ENCODE results near the gene H3-3A.

H3-3A gene

DNA sequence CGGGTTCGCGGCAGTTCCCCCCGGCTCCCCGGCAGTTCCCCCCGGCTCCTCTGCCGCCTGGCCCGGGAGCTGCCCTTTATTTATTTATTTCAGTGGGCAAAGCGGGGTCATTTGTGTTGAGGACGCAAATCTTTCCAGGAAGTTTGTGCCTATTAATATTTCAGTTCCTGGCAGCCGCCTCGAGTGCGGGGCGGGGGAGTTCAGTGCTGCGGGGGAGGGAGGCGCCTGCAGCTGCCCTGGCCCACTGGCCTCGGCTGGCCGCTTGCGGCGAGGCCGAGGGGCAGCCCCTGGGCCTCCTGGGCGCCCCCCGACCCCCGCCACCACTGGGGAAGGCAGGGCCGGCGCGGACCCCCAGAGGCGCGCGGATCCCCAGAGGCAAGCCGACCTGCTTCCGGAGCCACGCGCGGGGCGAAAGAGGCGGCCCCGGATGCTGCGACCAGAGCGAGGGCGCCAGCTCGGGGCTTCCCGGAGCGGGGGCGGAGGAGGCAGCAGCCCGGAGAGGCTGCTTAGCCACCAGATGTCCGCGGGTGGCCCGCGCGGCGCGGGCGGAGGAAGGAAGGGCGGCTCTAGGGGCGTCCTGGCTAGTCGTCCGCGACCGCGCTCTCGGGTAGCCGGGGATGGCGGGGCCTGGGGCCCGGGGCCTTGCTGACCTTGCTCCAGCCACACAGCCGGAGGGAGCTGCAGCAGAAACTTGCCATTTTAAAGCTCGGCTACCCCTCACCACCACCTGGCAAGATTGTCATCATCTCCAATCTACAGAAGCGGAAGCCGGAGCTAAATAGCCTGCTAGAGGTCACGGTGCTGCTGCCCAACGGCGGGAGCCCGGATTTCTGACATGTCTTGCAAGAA lies 48.0 kb downstream of the H3-3A start:
- peak overlapping the region; percentile 80 for H3K4me3 ChIP-seq (ENCODE audit: low read depth, low read length)
- DNase-seq (ENCODE audit: low read depth), result peak; percentile 93
- TF ChIP-seq, protein P1, sequence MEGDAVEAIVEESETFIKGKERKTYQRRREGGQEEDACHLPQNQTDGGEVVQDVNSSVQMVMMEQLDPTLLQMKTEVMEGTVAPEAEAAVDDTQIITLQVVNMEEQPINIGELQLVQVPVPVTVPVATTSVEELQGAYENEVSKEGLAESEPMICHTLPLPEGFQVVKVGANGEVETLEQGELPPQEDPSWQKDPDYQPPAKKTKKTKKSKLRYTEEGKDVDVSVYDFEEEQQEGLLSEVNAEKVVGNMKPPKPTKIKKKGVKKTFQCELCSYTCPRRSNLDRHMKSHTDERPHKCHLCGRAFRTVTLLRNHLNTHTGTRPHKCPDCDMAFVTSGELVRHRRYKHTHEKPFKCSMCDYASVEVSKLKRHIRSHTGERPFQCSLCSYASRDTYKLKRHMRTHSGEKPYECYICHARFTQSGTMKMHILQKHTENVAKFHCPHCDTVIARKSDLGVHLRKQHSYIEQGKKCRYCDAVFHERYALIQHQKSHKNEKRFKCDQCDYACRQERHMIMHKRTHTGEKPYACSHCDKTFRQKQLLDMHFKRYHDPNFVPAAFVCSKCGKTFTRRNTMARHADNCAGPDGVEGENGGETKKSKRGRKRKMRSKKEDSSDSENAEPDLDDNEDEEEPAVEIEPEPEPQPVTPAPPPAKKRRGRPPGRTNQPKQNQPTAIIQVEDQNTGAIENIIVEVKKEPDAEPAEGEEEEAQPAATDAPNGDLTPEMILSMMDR (IDR thresholded peaks at IDR 0.05; ENCODE audit: insufficient read depth, low read depth, low read length, missing control alignments), result no peak

- DNase-seq (ENCODE audit: low read depth), result no peak
- TF ChIP-seq, protein P1 (IDR thresholded peaks at IDR 0.05; ENCODE audit: insufficient read depth, low read depth, low read length, missing control alignments), result no peak
Measured at GRCh38 chr1:226111098-226111882, 48.8 kb downstream of the H3-3A start.

GRCh38 chr1:226111883-226112261 lies 49.4 kb downstream of the H3-3A start:
- TF ChIP-seq, protein P1 (IDR thresholded peaks at IDR 0.05; ENCODE audit: insufficient read depth, low read depth, low read length, missing control alignments), result no peak
- no peak overlapping the region for H3K4me3 ChIP-seq (ENCODE audit: low read depth, low read length)
- DNase-seq (ENCODE audit: low read depth), result no peak

More at GRCh38 chr1:226111098-226111882, 48.8 kb downstream of the H3-3A start:
- H3K4me3 ChIP-seq (ENCODE audit: low read depth, low read length), result peak overlapping the region; percentile 80

DNA sequence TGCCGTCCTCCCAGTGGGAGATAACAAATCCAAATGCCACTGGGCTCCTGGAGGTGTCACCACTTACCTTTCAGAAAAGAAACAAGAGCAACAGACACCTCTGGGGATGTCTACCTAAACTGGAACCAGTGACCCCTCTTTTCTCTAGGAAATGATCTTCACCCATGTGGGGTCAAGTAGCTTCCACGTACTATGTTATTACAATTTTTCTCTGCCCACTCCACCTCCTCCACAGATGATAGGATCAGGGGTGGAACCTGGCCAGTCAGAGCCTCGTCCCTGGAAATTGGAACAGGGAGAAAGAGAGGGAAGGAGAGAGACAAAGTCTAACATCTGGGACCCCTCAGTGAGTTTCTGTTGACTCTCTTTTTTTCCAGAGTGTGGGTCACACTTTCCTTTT lies 50.1 kb downstream of the H3-3A start:
- no peak for DNase-seq (ENCODE audit: low read depth)
- H3K4me3 ChIP-seq (ENCODE audit: low read depth, low read length), result no peak overlapping the region
- TF ChIP-seq, protein P1 (IDR thresholded peaks at IDR 0.05; ENCODE audit: insufficient read depth, low read depth, low read length, missing control alignments), result no peak

- no peak overlapping the region for H3K4me3 ChIP-seq (ENCODE audit: low read depth, low read length)
- TF ChIP-seq, protein P1 (IDR thresholded peaks at IDR 0.05; ENCODE audit: insufficient read depth, low read depth, low read length, missing control alignments), result no peak
- no peak for DNase-seq (ENCODE audit: low read depth)
Measured at GRCh38 chr1:226116673-226117072, 54.2 kb downstream of the H3-3A start.

DNA sequence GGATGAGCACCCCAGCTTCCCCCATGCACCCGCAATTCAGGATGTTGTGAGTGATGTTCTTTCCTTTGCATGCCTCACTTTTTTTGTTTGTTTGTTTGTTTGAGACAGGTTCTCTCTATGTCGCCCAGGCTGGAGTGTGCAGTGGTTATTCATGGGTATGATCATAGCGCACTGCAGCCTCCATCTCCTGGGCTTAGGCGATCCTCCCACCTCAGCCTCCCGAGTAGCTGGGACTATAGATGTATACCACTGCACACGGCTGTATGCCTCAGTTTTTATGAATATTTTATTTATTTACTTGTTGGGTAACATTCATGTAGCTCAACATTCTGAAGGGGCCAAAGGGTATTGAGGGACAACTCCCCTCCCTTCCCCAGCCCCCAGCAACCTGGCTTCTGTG lies 54.8 kb downstream of the H3-3A start:
- H3K4me3 ChIP-seq (ENCODE audit: low read depth, low read length), result no peak overlapping the region
- TF ChIP-seq, protein P1 (IDR thresholded peaks at IDR 0.05; ENCODE audit: insufficient read depth, low read depth, low read length, missing control alignments), result no peak
- DNase-seq (ENCODE audit: low read depth), result no peak
